WTC11 (cell line): ENCODE measurements around the gene SUDS3. TPM values are rescaled to one million over a fixed set of nuclear protein-coding genes. Genes with fewer than 3 reads are reported as not detected.

Experiments
- ATAC-seq: fragments of 200-7000 bp; cut with Tn5 transposase; 2 replicates; pipeline ENCODE4 v1.10.0; 2021; ENCODE audit warnings: mild to moderate bottlenecking, moderate library complexity
- CTCF ChIA-PET: fragments of 300-600 bp; sonication (Branson Sonifier 250); formaldehyde crosslinking; loops from one replicate; lab custom pipeline; 2021; ENCODE audit warnings: antibody characterized with exemption; lab: Charles Lee
- POLR2A ChIA-PET: fragments of 350-600 bp; sonication (Branson Sonifier 250); formaldehyde crosslinking; loops from one replicate; lab custom pipeline; 2021; ENCODE audit warnings: antibody characterized with exemption; lab: Charles Lee
- DNase-seq: peaks from one replicate; pipeline ENCODE4 v3.0.0; 2021; ENCODE audit warnings: low spot score
- H3K27ac Mint-ChIP-seq: 2 replicates; pipeline ENCODE4 v1.8.0; 2021; ENCODE audit warnings: mixed read lengths
- H3K27me3 Mint-ChIP-seq: 2 replicates; pipeline ENCODE4 v1.8.0; 2021; ENCODE audit warnings: low read depth, mild to moderate bottlenecking, moderate library complexity, mixed read lengths
- H3K36me3 Mint-ChIP-seq: 2 replicates; pipeline ENCODE4 v1.8.0; 2021; ENCODE audit warnings: mixed read lengths
- H3K4me1 Mint-ChIP-seq: 2 replicates; pipeline ENCODE4 v1.8.0; 2022; ENCODE audit warnings: mixed read lengths
- H3K4me3 Mint-ChIP-seq: 2 replicates; pipeline ENCODE4 v1.8.0; 2021; ENCODE audit warnings: mild to moderate bottlenecking, moderate library complexity, mixed read lengths
- H3K9me3 Mint-ChIP-seq: 2 replicates; pipeline ENCODE4 v1.8.0; 2021; ENCODE audit warnings: mixed read lengths
- ARID4B ChIP-seq: sonication (generic); formaldehyde crosslinking; IDR thresholded peaks from 2 replicates; pipeline ENCODE4 v1.8.0; 2023; ENCODE audit warnings: missing genetic modification reagents, mild to moderate bottlenecking, borderline replicate concordance
- ATF3 ChIP-seq: sonication (generic); formaldehyde crosslinking; conservative IDR thresholded peaks from 2 replicates; pipeline ENCODE4 v1.8.1; 2022; ENCODE audit warnings: mild to moderate bottlenecking, missing genetic modification reagents
- EMX1 ChIP-seq: fragments of 250-450 bp; sonication (Bioruptor Pico); IDR thresholded peaks from 2 replicates; pipeline ENCODE4 v1.8.0; 2021; ENCODE audit warnings: mild to moderate bottlenecking
- HMGA2 ChIP-seq: fragments of 250-450 bp; sonication (Bioruptor Pico); IDR thresholded peaks from 2 replicates; pipeline ENCODE4 v1.4.0; 2021; ENCODE audit warnings: mild to moderate bottlenecking, moderate library complexity
- MYBL2 ChIP-seq: sonication (generic); formaldehyde crosslinking; IDR thresholded peaks from 2 replicates; pipeline ENCODE4 v1.8.1; 2023; ENCODE audit warnings: mild to moderate bottlenecking, moderate library complexity, missing genetic modification reagents
- NFE2L1 ChIP-seq: sonication (generic); formaldehyde crosslinking; IDR thresholded peaks from 2 replicates; pipeline ENCODE4 v1.8.1; 2023; ENCODE audit warnings: missing genetic modification reagents
- OVOL2 ChIP-seq: fragments of 250-450 bp; sonication (Bioruptor Pico); IDR thresholded peaks from 2 replicates; pipeline ENCODE4 v1.9.0; 2021; ENCODE audit warnings: mild to moderate bottlenecking, borderline replicate concordance
- RELA ChIP-seq: sonication (generic); formaldehyde crosslinking; IDR thresholded peaks from 2 replicates; pipeline ENCODE4 v1.8.1; 2022; ENCODE audit warnings: missing genetic modification reagents, mild to moderate bottlenecking, borderline replicate concordance
- SMAD4 ChIP-seq: sonication (generic); formaldehyde crosslinking; IDR thresholded peaks from 2 replicates; pipeline ENCODE4 v1.8.0; 2022; ENCODE audit warnings: mild to moderate bottlenecking, missing genetic modification reagents
- TP53 ChIP-seq: sonication (generic); formaldehyde crosslinking; IDR thresholded peaks from 2 replicates; pipeline ENCODE4 v1.8.1; 2023; ENCODE audit warnings: mild to moderate bottlenecking, missing genetic modification reagents
- ZBTB21 ChIP-seq: sonication (generic); formaldehyde crosslinking; IDR thresholded peaks from 2 replicates; pipeline ENCODE4 v1.8.1; 2023; ENCODE audit warnings: mild to moderate bottlenecking, missing genetic modification reagents, borderline replicate concordance
- ZNF219 ChIP-seq: sonication (generic); formaldehyde crosslinking; IDR thresholded peaks from 2 replicates; pipeline ENCODE4 v1.8.0; 2023; ENCODE audit warnings: missing genetic modification reagents, mild to moderate bottlenecking, borderline replicate concordance
- ZNF532 ChIP-seq: fragments of 250-450 bp; sonication (Bioruptor Pico); IDR thresholded peaks from 2 replicates; pipeline ENCODE4 v1.9.0; 2021; ENCODE audit warnings: mild to moderate bottlenecking, borderline replicate concordance
- total RNA-seq: library from RNA; stranded (reverse); gene quantifications from 3 replicates; pipeline ENCODE4 v1.2.3, GENCODE V29; 2021
- TF ChIP-seq, protein P1 (sequence below): fragments of 250-450 bp; sonication (Bioruptor Pico); IDR thresholded peaks from 2 replicates; pipeline ENCODE4 v1.9.0; 2021; ENCODE audit warnings: mild to moderate bottlenecking
- TF ChIP-seq, protein P2 (sequence below): sonication (generic); formaldehyde crosslinking; IDR thresholded peaks from 2 replicates; pipeline ENCODE4 v1.8.0; 2022; ENCODE audit warnings: missing genetic modification reagents

SUDS3 gene
- total RNA-seq, 1 experiment from 2014 or later: 63.9 TPM

GRCh38 chr12:118345355-118345754, 31.0 kb upstream of the SUDS3 start:
- H3K9me3 Mint-ChIP-seq: no peaks in the 10 kb centered on the region
- no peaks in the 10 kb centered on the region for H3K36me3 Mint-ChIP-seq
- ChIA-PET CTCF (interaction anchor here (0.5 to 1.0 kb wide), 3 partner anchors 12 to 1427 kb away, joined by 3 to 5 read pairs (median 3); no protein-coding TSS in a partner anchor), POLR2A (no interaction called here)
- H3K4me3 Mint-ChIP-seq: no peak overlapping the region
- H3K27me3 Mint-ChIP-seq: no peaks in the 10 kb centered on the region
- TF ChIP-seq HMGA2 (CRISPR knock-in tag) (no peak), ATF3 (CRISPR knock-in tag) (no peak), ZBTB21 (CRISPR knock-in tag) (no peak), NFE2L1 (CRISPR knock-in tag) (no peak), ZNF219 (CRISPR knock-in tag) (no peak), MYBL2 (CRISPR knock-in tag) (no peak), TP53 (CRISPR knock-in tag) (no peak), RELA (CRISPR knock-in tag) (no peak)
- TF ChIP-seq, protein P1, sequence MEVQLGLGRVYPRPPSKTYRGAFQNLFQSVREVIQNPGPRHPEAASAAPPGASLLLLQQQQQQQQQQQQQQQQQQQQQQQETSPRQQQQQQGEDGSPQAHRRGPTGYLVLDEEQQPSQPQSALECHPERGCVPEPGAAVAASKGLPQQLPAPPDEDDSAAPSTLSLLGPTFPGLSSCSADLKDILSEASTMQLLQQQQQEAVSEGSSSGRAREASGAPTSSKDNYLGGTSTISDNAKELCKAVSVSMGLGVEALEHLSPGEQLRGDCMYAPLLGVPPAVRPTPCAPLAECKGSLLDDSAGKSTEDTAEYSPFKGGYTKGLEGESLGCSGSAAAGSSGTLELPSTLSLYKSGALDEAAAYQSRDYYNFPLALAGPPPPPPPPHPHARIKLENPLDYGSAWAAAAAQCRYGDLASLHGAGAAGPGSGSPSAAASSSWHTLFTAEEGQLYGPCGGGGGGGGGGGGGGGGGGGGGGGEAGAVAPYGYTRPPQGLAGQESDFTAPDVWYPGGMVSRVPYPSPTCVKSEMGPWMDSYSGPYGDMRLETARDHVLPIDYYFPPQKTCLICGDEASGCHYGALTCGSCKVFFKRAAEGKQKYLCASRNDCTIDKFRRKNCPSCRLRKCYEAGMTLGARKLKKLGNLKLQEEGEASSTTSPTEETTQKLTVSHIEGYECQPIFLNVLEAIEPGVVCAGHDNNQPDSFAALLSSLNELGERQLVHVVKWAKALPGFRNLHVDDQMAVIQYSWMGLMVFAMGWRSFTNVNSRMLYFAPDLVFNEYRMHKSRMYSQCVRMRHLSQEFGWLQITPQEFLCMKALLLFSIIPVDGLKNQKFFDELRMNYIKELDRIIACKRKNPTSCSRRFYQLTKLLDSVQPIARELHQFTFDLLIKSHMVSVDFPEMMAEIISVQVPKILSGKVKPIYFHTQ (CRISPR knock-in tag): no peak
- TF ChIP-seq, protein P2, sequence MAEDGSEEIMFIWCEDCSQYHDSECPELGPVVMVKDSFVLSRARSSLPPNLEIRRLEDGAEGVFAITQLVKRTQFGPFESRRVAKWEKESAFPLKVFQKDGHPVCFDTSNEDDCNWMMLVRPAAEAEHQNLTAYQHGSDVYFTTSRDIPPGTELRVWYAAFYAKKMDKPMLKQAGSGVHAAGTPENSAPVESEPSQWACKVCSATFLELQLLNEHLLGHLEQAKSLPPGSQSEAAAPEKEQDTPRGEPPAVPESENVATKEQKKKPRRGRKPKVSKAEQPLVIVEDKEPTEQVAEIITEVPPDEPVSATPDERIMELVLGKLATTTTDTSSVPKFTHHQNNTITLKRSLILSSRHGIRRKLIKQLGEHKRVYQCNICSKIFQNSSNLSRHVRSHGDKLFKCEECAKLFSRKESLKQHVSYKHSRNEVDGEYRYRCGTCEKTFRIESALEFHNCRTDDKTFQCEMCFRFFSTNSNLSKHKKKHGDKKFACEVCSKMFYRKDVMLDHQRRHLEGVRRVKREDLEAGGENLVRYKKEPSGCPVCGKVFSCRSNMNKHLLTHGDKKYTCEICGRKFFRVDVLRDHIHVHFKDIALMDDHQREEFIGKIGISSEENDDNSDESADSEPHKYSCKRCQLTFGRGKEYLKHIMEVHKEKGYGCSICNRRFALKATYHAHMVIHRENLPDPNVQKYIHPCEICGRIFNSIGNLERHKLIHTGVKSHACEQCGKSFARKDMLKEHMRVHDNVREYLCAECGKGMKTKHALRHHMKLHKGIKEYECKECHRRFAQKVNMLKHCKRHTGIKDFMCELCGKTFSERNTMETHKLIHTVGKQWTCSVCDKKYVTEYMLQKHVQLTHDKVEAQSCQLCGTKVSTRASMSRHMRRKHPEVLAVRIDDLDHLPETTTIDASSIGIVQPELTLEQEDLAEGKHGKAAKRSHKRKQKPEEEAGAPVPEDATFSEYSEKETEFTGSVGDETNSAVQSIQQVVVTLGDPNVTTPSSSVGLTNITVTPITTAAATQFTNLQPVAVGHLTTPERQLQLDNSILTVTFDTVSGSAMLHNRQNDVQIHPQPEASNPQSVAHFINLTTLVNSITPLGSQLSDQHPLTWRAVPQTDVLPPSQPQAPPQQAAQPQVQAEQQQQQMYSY (CRISPR knock-in tag): no peak
- no peak for DNase-seq
- no peak overlapping the region for H3K27ac Mint-ChIP-seq
- no peak for ATAC-seq
- peaks cover 20% of the 10 kb centered on the region for H3K4me1 Mint-ChIP-seq

DNA sequence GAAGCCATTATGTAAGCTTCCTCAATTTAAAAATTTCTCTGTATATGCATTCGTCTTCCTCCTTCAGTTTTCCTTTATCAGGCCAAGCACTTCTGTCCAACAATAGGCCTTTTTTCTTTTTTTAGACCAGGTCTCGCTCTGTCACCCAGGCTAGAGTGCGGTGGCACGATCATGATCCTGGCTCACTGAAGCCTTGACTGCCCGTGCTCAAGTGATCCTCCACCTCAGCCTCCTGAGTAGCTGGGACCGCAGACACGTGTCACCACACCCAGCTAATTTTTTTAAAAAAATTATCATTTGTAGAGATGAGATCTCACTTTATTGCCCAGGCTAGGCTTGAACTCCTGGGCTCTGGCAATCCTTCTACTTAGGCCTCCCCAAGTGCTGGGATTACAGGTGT, 29.5 kb upstream of the SUDS3 start:
- no peak overlapping the region for H3K27ac Mint-ChIP-seq
- ATAC-seq (no peak), DNase-seq (no peak)
- CTCF ChIA-PET: interaction anchor here (1.0 to 1.3 kb wide), 4 partner anchors 20 to 366 kb away, joined by 3 to 6 read pairs (median 3); partner anchors contain the start of gene SUDS3
- POLR2A ChIA-PET: no interaction called here
- no peaks in the 10 kb centered on the region for H3K27me3 Mint-ChIP-seq
- TF ChIP-seq SMAD4: no peak
- no peak for TF ChIP-seq EMX1 (CRISPR knock-in tag)
- H3K4me1 Mint-ChIP-seq: peaks cover 20% of the 10 kb centered on the region
- H3K36me3 Mint-ChIP-seq: no peaks in the 10 kb centered on the region
- no peaks in the 10 kb centered on the region for H3K9me3 Mint-ChIP-seq
- H3K4me3 Mint-ChIP-seq: no peak overlapping the region

GRCh38 chr12:118347916-118348315, 28.4 kb upstream of the SUDS3 start:
- no peak for ATAC-seq
- H3K4me1 Mint-ChIP-seq: peaks cover 20% of the 10 kb centered on the region
- no peaks in the 10 kb centered on the region for H3K27me3 Mint-ChIP-seq
- POLR2A ChIA-PET: no interaction called here
- H3K36me3 Mint-ChIP-seq: no peaks in the 10 kb centered on the region
- no peak overlapping the region for H3K4me3 Mint-ChIP-seq
- CTCF ChIA-PET: interaction anchor here (0.6 to 1.3 kb wide), 5 partner anchors 19 to 491 kb away, joined by 3 to 6 read pairs (median 3); partner anchors contain the start of gene SUDS3
- no peak for DNase-seq
- no peaks in the 10 kb centered on the region for H3K9me3 Mint-ChIP-seq
- no peak overlapping the region for H3K27ac Mint-ChIP-seq
- TF ChIP-seq SMAD4 (no peak), OVOL2 (no peak), TP53 (CRISPR knock-in tag) (no peak), ZNF532 (CRISPR knock-in tag) (no peak), ARID4B (CRISPR knock-in tag) (no peak), ZNF219 (CRISPR knock-in tag) (no peak)
